GM19240 (cell line): ENCODE results near the gene SHISAL2B.
"Not testable (repeated sequence)": the region's sequence is repeated elsewhere in the genome, so short reads cannot be mapped to it uniquely, and the experiment has no call there.

Experiments
- DNase-seq: peaks from one replicate; pipeline ENCODE4 v3.0.0; 2011; ENCODE audit warnings: low spot score; ENCODE audit not compliant: insufficient read length

SHISAL2B gene

DNA sequence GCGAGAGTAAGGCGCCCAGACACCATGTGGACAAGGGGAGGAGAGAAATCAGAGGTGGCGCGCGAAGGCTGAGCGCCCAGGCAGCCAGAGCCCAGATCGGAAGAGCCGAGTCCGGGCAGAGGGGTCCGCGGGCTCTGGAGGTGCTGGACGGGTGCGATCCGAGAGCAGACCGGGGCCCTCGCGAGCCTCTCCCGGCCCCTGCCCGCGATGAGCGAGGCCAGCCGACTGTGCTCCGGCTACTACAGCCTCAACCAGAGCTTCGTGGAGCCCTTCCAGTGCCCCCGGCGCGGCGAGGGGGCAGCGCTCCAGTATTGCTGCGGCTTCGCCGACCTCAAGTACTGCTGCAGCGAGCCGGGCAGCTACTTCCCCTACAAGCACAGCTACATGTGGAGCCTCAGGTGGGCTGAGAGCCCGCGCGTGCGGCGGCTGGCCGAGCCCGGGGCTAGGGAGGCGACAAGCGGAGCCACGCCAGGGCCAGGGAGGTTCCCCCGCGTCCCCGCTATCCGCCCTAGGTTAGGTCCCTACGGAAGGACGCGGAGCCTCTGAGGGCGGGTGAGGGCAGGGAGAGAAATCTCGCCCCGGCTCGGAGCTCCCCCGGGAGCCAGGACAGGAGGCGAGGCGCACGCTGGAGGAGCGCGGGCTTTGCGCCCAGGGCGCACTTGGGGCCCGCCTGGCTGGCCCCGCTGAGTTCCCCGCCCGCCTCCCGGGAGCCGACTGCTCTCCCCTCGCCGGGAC, at the start of gene SHISAL2B:
Gene SHISAL2B (plus strand): TSS at position 87 of the 735 bp plus-strand sequence. CDS start 121 bp downstream, at position 208.
- DNase-seq, result no peak

DNA sequence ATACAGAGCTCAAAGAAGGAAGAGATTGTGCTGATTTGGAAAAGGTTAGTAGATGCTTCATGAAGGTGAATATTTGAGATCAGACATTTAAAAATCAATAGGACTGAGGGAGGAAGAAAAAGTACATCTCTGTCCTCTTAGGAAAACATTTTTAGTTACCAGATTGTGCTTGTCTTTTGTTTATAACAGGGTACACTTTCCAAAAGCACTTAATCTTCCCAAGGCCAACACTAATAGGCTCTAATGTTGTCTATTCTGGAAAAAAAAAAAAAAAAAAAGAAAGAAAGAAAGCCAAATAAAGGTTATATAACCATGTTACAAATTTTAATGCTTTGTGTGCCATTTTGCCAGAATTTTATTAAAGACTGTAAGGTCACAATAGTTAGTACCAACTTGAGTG, 45.5 kb upstream of the SHISAL2B start:
- no peak for DNase-seq

DNA sequence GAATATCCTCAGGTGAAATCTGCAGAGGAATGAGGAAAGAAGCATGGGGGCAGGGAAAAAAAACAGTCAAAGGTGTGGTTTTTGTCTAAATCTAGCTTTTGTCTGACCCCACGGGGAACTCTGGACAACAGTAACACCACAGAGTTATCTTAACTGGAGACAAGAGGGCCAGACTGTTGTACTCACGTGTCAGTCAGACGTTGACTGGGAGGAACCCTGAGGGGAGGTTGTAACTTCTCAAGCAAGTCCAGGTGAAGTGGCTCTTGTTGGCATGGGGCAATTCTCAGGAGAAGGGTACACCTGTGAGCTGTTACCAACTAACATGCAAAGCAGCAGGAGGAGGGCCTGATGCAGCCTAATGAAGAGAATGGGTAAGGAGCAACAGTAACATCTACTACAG, 44.1 kb upstream of the SHISAL2B start:
- DNase-seq, result no peak

DNA sequence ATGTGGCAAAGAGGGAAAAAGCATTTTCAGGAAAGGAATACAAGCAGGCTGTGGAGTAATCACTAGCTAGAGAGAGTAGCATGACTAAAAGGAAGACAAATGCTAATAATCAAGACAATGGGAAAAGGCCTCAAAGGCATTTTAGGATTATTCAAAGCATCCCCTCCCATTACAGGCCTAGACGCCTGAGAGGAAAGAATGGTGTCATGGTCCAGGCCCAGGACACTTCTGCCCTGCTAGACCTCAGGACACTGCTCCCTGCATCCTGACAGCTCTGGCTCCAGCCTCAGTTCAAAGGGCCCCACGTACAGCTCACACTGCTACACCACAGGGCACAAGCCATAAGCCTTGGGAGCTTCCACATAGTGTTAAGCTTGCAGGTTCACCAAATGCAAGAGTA, 40.8 kb upstream of the SHISAL2B start:
- no peak for DNase-seq

DNA sequence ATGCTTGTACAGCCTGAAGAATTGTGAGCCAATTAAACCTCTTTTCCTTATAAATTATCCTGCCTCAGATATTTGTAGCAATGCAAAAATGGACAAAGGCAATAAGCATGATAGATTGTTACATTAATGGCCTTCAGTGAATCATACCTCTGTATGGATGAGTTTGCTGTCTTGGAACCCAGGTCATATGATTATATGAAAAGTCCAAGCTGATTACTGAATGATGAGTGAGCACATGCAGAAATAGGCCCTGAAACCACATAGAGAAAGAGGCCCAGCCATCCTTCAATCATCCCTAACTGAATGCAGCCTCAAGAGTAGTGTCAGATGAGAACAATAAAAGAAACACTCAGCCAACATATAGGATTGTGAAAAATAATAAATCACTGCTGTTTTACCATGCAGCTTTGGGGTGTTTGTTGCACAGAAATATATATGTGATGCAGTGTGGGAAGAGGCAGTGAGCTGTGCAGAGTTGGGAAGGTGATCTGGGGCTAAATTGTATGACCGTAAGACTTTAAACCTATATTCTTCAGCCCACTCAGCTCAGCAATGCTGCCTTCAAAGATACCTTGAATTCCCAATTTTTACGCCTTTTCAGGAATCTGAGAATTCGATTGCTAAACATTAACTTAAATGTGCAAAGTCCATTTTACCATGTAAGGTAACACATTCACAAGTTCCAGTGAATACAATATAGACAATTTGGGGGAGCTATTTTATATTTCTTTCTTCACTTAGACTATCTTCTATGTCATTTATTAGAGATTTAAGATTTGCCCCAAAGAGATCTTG, 36.3 kb upstream of the SHISAL2B start:
- no peak for DNase-seq

DNA sequence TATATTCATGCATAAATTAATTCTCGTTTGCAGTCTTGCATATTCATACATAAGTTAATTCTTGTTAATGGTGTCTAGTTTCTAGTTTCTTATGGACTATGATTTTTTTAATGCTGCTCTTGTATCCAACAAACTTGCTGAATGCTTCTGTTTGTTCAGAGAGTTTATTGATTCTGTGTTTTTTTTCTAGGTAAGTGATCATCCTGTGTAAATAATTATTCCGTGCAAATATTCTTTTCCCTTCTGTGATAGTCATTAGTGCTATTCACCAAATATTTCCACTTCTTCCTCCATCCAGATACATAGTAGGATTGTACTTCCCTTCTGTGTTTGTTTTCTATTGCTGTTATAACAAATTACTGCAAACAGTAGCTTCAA, 35.8 kb upstream of the SHISAL2B start:
- DNase-seq, result no peak

DNA sequence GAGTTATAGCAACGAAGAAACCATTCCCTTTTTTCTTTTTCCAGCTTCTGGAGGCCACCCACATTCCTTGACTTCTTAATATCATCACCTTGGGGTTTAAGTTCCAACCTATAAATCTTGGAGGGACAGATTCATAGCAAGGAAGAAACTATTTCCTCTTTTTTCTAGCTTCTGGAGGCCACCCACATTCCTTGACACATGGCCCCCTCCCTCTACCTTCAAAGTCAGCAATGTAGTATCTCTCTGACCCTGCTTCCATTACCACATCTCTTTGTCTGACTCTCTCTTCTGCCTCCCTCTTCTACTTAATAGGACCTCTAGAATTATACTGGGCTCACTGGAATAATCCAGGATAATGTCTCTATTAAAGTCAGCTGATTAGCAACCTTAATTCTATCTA, 34.7 kb upstream of the SHISAL2B start:
- DNase-seq, result no peak

DNA sequence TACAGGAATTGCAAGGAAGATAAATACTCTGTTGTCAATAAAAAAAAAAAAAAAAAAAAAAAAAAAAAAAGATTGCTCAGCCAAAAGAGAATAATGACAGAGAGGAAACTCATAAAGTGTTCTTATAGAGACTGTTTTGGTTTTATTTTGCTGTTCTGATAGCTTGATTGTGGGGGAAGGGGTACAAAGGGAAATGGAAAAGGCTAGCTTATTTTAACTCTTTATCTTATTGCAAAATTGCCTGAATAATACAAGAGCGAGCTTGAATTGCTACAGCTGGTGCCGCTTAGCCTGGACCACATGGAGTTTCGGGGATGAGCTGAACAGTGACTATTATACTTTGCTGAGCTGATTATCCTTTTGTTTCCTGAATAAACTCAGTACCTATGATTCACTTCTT, 31.0 kb upstream of the SHISAL2B start:
- no peak for DNase-seq

DNA sequence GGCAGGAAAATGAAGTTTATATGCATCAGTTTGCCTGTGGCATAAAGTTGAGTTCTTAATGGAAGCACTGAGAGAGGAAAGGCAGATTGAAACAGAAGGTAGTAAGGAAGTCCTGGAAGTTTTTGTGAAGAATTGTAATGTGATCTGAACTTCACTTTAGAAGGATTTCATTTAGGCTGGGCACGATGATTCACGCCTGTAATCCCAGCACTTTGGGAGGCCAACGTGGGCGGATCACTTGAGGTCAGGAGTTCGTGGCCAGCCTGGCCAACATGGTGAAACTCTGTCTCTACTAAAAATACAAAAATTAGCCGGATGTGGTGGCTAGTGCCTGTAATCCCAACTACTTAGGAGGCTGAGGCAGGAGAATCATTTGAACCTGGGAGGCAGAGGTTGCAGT, 27.1 kb upstream of the SHISAL2B start:
- not testable (repeated sequence) for DNase-seq

DNA sequence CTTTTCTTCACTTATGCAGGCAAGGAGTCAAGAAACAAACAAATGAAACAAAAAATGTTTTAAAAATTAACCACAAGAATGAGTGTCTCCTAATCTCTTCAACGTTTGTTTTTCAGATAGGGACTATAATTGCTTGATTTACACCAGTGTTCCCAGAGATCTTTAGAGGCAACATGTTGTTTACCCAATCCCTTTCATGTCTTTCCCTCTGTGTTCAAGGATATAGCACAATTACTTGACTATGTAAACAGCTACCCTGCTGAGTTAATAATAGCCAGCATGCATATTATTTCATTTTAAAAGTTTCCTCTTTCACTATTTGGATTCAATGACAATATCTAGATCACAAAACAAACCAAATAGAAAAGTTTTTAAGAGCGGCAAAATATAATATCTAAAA, 25.1 kb upstream of the SHISAL2B start:
- DNase-seq, result no peak

DNA sequence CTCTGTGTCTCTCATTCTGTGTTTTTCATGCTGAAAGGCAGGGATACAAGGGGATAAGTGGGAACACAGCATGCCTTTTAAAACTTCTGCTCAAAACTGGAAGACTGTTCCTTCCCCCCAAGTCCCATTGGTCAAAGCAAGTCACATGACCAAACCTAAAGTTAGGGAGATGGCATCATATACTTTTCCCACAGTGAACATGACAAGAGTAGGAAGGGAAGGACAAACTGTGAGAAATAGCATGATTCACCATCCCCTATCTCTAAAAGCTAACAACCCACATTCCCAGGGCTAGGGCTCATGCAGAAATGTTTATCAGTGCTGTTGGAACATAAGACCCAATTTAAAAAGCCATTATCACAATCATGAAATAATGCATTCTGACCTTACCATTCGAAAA, 24.2 kb upstream of the SHISAL2B start:
- no peak for DNase-seq

DNA sequence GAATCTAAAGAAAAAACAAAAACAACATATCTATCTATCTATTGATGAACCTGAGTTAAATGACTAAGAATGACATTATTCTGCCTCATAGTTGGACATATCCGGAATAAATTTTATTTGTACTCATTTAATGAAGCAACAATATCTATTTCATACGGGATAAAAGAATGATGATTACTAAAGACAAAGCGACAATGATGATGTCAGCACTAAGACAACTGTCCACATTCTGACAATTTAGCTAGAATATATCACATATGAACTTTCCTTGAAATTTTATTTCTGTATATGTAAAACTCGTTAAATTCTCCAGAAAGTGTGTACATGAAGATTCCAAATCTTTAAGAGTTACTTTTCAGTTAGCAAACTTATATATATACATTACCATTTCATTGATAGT, 23.2 kb upstream of the SHISAL2B start:
- no peak for DNase-seq

DNA sequence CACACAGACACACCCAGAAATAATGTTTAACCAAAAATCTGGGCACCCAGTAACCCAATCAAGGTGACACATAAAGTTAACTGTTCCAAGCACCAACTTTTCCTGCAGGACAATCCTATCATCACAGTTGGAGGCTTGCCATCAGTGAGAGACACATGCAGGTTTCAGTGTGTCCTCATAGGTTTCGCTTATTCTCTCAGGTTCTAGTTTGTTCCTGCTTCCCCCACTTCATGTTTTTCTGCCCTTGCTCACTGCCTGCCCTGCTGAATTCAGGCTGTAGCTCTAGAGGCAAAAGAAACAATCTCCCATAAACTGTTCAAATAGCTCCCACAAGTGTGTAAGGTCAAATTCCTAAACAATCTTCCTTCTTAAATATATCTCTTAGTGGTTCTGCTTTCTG, 20.0 kb upstream of the SHISAL2B start:
- DNase-seq, result no peak

DNA sequence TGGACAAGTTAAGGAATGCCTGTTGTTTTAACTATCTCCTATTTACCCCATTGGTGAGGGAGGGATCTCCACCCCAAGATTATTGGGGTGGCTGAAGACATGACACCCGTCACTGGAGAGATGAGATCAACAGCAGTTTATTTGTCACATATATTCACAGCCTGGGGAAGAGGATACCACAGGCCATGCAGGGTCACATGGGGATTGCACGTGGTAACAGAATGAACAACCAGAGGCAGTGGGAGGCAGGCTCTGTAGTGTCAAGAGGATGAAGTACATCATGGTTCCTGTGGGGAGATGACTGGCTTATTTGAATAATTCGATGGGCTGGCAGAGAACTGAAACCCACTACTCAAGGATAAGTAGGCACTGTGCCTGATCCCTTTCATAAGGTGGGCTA, 18.6 kb upstream of the SHISAL2B start:
- DNase-seq, result no peak

DNA sequence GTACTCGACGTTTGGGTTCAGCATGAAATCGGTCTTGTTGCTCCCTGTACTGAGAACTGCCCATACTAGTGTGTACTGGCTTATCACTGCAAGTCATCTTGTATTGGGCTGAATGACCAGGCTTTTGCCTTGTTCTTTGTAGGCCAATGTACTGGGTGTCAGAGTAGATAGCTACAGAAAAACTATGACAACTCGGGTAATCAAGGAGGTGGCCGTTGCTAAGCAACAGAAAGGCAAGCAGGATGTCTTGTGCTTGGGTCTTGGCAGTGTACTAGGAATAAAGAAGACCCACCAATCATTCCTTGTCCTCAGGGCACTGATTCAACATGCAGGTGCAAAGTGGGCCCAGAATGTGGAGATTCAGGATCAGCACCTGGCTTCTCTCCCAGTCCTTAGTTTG, 11.9 kb upstream of the SHISAL2B start:
- DNase-seq, result no peak

DNA sequence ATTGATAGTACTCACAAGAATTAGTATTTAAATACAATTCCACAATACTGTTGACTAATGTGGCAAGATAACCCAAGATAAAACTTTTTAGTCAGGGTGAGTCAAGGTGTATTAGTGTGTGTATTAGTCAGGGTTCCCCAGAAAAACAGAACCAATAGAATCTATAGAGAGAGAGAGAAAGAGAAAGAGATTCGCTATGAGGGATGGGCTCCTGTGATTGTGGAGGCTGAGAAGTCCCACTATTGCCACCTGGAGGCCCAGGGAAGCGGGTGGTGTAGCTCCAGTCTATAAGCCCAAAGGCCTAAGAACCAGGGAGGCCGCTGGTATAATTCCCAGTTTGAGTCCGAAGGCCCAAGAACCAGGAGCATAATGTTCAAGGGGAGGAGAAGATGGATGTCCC, 10.0 kb upstream of the SHISAL2B start:
- DNase-seq, result no peak

DNA sequence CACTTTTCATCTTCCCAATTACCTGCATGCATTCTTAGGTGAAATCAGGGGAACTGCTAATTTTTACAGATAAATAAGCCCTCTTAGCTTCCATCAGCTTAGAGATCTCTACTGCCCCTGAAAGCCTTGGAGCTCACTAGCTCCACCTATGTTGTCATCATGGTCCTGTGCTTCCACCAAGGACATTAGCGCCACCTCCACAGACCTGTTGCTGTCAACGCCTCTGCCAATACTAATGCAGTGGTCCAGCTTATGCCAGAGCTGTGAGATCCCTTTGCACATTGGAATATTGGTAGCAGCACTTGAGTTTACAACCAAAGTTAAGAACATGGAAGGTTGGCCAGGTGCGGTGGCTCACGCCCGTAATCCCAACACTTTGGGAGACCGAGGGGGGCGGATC, 7.7 kb upstream of the SHISAL2B start:
- DNase-seq, result no peak

DNA sequence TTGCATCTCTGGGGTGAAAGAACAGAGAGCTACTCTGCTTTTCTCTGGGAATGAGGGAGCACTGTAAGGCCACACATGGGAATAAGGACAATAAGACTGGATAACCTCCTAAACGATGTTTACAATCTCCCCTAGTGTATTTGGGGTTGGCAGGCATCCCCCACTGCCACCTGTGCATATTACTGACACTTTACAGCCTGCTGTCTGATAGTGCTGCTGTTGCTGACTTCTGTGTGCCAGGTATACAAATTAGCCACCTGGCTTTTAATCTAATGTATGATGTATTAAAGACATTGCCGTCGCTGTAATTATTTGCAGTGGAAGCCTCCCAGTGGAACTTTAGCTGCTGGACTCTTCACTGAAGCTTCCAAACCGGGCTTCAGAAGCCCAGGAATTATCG, 4.4 kb upstream of the SHISAL2B start:
- DNase-seq, result no peak

DNA sequence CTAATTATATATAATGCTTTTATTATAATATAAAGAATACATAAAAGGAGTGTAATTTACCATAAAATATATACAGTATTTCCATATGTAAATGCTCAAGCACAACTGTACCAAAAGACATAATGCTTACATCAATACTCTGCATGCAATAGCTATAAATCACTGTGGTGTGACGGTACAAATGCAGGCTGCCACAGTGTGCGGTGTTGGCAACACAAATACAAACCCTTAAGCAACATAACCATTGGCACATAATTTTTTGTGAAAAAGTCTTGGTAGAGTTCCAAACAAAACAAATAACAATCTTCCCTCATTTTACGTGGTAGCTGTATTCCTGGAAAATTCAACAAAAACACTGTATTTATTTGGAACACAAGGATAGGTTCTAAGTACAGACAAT, 1.9 kb upstream of the SHISAL2B start:
- DNase-seq, result no peak

DNA sequence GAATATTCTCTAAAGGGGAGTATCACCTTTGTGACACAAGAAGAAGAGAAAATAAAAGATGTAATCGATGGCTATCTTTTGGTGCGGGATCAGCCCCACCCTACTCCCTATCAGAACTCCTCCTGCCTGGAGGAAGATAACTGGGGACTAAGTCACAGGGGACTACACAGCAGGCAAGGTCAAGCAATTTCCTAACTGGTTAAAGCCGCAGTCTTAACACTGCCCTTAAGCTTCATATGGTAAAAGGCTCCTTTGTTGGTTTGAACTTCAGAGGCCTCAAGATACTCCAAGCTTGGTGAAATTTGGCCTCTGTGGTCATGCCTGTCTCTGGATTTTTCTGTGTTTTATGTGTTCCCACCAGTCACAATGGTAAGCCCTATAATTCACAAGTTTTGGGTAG, 1.3 kb upstream of the SHISAL2B start:
- no peak for DNase-seq

DNA sequence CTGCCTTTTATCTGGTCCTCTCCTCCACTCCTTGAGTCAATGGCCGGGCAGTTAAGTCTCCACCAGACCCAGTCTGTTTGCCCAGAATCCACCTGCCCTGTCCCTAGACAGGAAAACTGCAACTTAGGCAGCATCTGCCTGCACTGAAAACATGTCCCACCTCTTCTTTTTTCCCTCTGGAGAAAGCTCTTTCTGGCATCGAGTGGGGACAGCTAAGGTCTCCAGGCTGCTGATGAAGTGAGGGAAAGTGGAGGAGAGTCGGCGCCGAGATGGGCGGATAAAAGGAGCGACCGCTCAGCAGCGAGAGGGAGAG, 243 bp upstream of the SHISAL2B start:
- no peak for DNase-seq

DNA sequence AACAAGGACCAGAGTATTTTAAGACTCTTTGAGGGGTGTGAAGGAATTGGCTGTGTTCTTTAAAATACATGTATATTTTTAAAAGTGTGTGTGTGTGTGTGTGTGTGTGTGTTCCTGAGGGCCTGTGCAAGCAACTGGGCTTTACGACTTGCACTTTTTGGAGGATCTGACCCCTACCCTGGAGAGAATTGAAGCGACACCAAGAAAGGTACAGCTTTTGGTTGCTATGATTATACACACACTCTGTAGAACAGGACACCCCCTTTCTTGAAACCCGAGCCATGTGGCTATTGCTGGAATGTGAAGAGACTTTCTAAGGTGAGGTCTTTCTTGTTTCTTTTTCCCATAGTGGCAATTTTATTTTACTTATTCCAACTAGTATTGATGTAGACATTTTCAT, 988 bp downstream of the SHISAL2B start:
- no peak for DNase-seq

DNA sequence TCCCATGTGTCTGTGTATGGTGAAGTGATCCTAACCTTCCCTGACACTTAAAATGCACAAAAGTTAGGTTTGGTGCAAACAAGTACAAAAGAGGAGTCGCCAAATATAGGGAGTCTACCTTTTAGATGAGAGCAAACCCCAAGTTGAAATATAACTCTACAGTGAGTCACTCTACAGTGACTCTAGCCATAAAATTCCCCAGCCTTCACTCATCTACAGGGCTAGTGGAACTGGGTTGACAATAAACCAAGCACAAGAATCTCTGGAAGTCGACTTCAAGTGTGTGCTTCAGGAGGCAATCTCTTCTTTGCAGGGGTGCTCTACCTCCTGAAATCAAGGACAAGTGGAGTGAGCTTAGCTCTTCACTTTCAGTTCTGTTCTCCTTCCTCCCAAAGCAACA, 3.3 kb downstream of the SHISAL2B start:
- DNase-seq, result no peak
